Neural crest cell (in vitro differentiated cells): ENCODE data around the gene KLHL33. TPM values are rescaled to one million over a fixed set of nuclear protein-coding genes. Genes with fewer than 3 reads are reported as not detected.
"Not testable (repeated sequence)": the region's sequence is repeated elsewhere in the genome, so short reads cannot be mapped to it uniquely, and the experiment has no call there.

ENCODE experiments used
- DNase-seq: peaks from one replicate; pipeline ENCODE4 v3.0.0; 2021; ENCODE audit warnings: low read depth, mixed read lengths, low spot score
- H3K27ac Mint-ChIP-seq: one replicate; pipeline ENCODE4 v1.8.0; 2021; ENCODE audit warnings: mild to moderate bottlenecking, mixed read lengths; ENCODE audit not compliant: unreplicated experiment
- H3K27me3 Mint-ChIP-seq: 2 replicates; pipeline ENCODE4 v1.8.0; 2021; ENCODE audit warnings: low read depth, mild to moderate bottlenecking, mixed read lengths
- H3K36me3 Mint-ChIP-seq: 2 replicates; pipeline ENCODE4 v1.8.0; 2021; ENCODE audit warnings: low read depth, mild to moderate bottlenecking, mixed read lengths
- H3K4me1 Mint-ChIP-seq: 2 replicates; pipeline ENCODE4 v1.8.0; 2021; ENCODE audit warnings: mixed read lengths
- H3K4me3 Mint-ChIP-seq: one replicate; pipeline ENCODE4 v1.8.0; 2021; ENCODE audit warnings: mild to moderate bottlenecking, mixed read lengths
- H3K9me3 Mint-ChIP-seq: 2 replicates; pipeline ENCODE4 v1.8.0; 2021; ENCODE audit warnings: mixed read lengths
- CTCF ChIP-seq: fragments of 200-600 bp; sonication (generic); conservative IDR thresholded peaks from 2 replicates; pipeline ENCODE4 v1.5.0; 2021; ENCODE audit warnings: antibody characterized with exemption, mild to moderate bottlenecking
- total RNA-seq: library from RNA; stranded (reverse); gene quantifications from 2 replicates; pipeline ENCODE4 v1.2.1, GENCODE V29; 2021

Gene KLHL33
- total RNA-seq, 1 donor from 2014 or later, result 0.07 TPM

- H3K4me3 Mint-ChIP-seq, result no peak overlapping the region
- H3K36me3 Mint-ChIP-seq, result peaks cover 4% of the 10 kb centered on the region
- DNase-seq, result no peak
- H3K4me1 Mint-ChIP-seq, result peaks cover 16% of the 10 kb centered on the region
- no peak for TF ChIP-seq CTCF
- no peaks in the 10 kb centered on the region for H3K9me3 Mint-ChIP-seq
- H3K27ac Mint-ChIP-seq, result no peak overlapping the region
- H3K27me3 Mint-ChIP-seq, result no peaks in the 10 kb centered on the region
These were observed 19.7 kb upstream of the KLHL33 start for GRCh38 chr14:20455355-20456300.

- no peak within 1 kb of the TSS for H3K4me3 Mint-ChIP-seq
- H3K27ac Mint-ChIP-seq, result no peak within 1 kb of the TSS
- peak; percentile 92 for DNase-seq
- no peaks in the 10 kb centered on the region for H3K27me3 Mint-ChIP-seq
- H3K4me1 Mint-ChIP-seq, result peaks cover 8% of the 10 kb centered on the region
- no peak for TF ChIP-seq CTCF
- peaks cover 9% of the 10 kb centered on the region for H3K36me3 Mint-ChIP-seq
- H3K9me3 Mint-ChIP-seq, result no peaks in the 10 kb centered on the region
These were observed 18.8 kb upstream of the KLHL33 start, which contains the start of the genes APEX1 and OSGEP for GRCh38 chr14:20454516-20455354. APEX1 (plus strand) TSS chr14:20455226; CDS start chr14:20455646, 420 bp downstream. OSGEP (minus strand) TSS chr14:20454812; CDS start chr14:20454683, 129 bp downstream.

- not testable (repeated sequence) for DNase-seq, H3K27ac Mint-ChIP-seq, H3K4me1 Mint-ChIP-seq, H3K27me3 Mint-ChIP-seq, H3K9me3 Mint-ChIP-seq
- Mint-ChIP-seq H3K36me3 (peaks cover 24% of the 10 kb centered on the region), H3K4me3 (peak overlapping the region; percentile 82)
These were observed 16.9 kb upstream of the KLHL33 start for GRCh38 chr14:20452831-20453230.

- Mint-ChIP-seq H3K27me3 (no peaks in the 10 kb centered on the region), H3K9me3 (no peaks in the 10 kb centered on the region), H3K27ac (peak overlapping the region; percentile 74), H3K4me1 (no peaks in the 10 kb centered on the region), H3K36me3 (peaks cover 34% of the 10 kb centered on the region), H3K4me3 (no peak overlapping the region)
- no peak for DNase-seq
- no peak for TF ChIP-seq CTCF
These were observed 10.9 kb upstream of the KLHL33 start for GRCh38 chr14:20446889-20447288.

- peaks cover 24% of the 10 kb centered on the region for H3K36me3 Mint-ChIP-seq
These were observed 7.7 kb upstream of the KLHL33 start for GRCh38 chr14:20443650-20444049.

GRCh38 chr14:20441461-20441860 is 5.5 kb upstream of the KLHL33 start:
- Mint-ChIP-seq H3K9me3 (no peaks in the 10 kb centered on the region), H3K27ac (peak overlapping the region; percentile 16), H3K4me1 (no peaks in the 10 kb centered on the region), H3K36me3 (peaks cover 11% of the 10 kb centered on the region), H3K27me3 (peaks cover 4% of the 10 kb centered on the region), H3K4me3 (no peak overlapping the region)
- no peak for TF ChIP-seq CTCF
- no peak for DNase-seq

More at GRCh38 chr14:20443650-20444049, 7.7 kb upstream of the KLHL33 start:
- H3K9me3 Mint-ChIP-seq, H3K27ac Mint-ChIP-seq, H3K27me3 Mint-ChIP-seq, DNase-seq, H3K4me3 Mint-ChIP-seq, H3K4me1 Mint-ChIP-seq: not testable (repeated sequence)
